T-helper 1 cell treated with Interleukin-12 subunit alpha and Interleukin-12 subunit beta and Interleukin-4 antibody, amounts not matched to agents 30 μg/mL and 1 μg/mL, for 36 hours (primary cell): Measurements from ENCODE around the gene NLRP5.

Experiments
- H3K27ac Mint-ChIP-seq: one replicate; pipeline ENCODE4 v1.8.0; 2021; ENCODE audit warnings: mild to moderate bottlenecking, mixed read lengths
- H3K27me3 Mint-ChIP-seq: one replicate; pipeline ENCODE4 v1.8.0; 2021; ENCODE audit warnings: low read depth, mixed read lengths
- H3K36me3 Mint-ChIP-seq: one replicate; pipeline ENCODE4 v1.8.0; 2021; ENCODE audit warnings: low read depth, mixed read lengths
- H3K4me1 Mint-ChIP-seq: one replicate; pipeline ENCODE4 v1.8.0; 2021; ENCODE audit warnings: low read depth, mixed read lengths
- H3K4me3 Mint-ChIP-seq: one replicate; pipeline ENCODE4 v1.8.0; 2021; ENCODE audit warnings: mild to moderate bottlenecking, moderate library complexity, mixed read lengths
- H3K9me3 Mint-ChIP-seq: one replicate; pipeline ENCODE4 v1.8.0; 2021; ENCODE audit warnings: mixed read lengths

Gene NLRP5

GRCh38 chr19:56109226-56109625 is 122.7 kb downstream of the NLRP5 start:
- H3K27me3 Mint-ChIP-seq, result no peaks in the 10 kb centered on the region
- H3K36me3 Mint-ChIP-seq, result peaks cover 2% of the 10 kb centered on the region
- no peak overlapping the region for H3K4me3 Mint-ChIP-seq
- H3K4me1 Mint-ChIP-seq, result peaks cover 22% of the 10 kb centered on the region
- no peak overlapping the region for H3K27ac Mint-ChIP-seq
- no peaks in the 10 kb centered on the region for H3K9me3 Mint-ChIP-seq

GRCh38 chr19:56110515-56111448 is 124.2 kb downstream of the NLRP5 start:
- Mint-ChIP-seq H3K4me1 (peaks cover 22% of the 10 kb centered on the region), H3K9me3 (no peaks in the 10 kb centered on the region), H3K27ac (peak overlapping the region; percentile 41), H3K36me3 (peaks cover 2% of the 10 kb centered on the region), H3K27me3 (no peaks in the 10 kb centered on the region), H3K4me3 (no peak overlapping the region)
